Measurements from ENCODE around the gene FBXL7. TPM values are rescaled to one million over a fixed set of nuclear protein-coding genes. Genes with fewer than 3 reads are reported as not detected.

FBXL7 gene
- total and polyA plus RNA-seq, 2 donors (not counting 1 experiment from before 2014, with no cell fraction given), result not detected

- Histone ChIP-seq H3K9ac (ENCODE audit: low read length) (no peak overlapping the region), H3K79me2 (ENCODE audit: control insufficient read depth, insufficient read depth, low read length) (no peaks in the 10 kb centered on the region), H4K20me1 (ENCODE audit: control insufficient read depth, insufficient read depth, low read length, poor library complexity, severe bottlenecking) (no peaks in the 10 kb centered on the region), H3K27ac (ENCODE audit: low read length in 2 of 2) (no peak overlapping the region), H3K4me1 (ENCODE audit: control insufficient read depth in 2 of 2, insufficient read depth in 2 of 2, low read length in 2 of 2) (no peaks in the 10 kb centered on the region), H3K36me3 (replicated peaks in 1 of 2; ENCODE audit: control extremely low read depth in 1 of 2, control insufficient read depth in 1 of 2, extremely low read depth in 1 of 2, insufficient read depth in 2 of 2, low read length in 1 of 2) (no peaks in the 10 kb centered on the region), H3K4me3 (ENCODE audit: control extremely low read depth in 1 of 5, extremely low read depth in 1 of 5, insufficient read depth in 1 of 5, low read depth in 2 of 5, low read length in 4 of 5) (no peak overlapping the region), H3K9me3 (ENCODE audit: control extremely low read depth in 1 of 3, control insufficient read depth in 2 of 3, insufficient read depth in 1 of 3, low read length in 2 of 3) (peaks cover 0 to 3% (median 0%) of the 10 kb centered on the region in 3 donors), H3K27me3 (replicated peaks in 1 of 4; ENCODE audit: control extremely low read depth in 1 of 4, control insufficient read depth in 3 of 4, insufficient read depth in 4 of 4, low read length in 3 of 4) (no peaks in the 10 kb centered on the region), H3K4me2 (replicated peaks; ENCODE audit: low read depth, low read length, poor library complexity, severe bottlenecking) (no peak overlapping the region), H2AFZ (ENCODE audit: insufficient read depth, low read depth, low read length, poor library complexity, severe bottlenecking) (no peak overlapping the region)
- Mint-ChIP-seq H3K4me3 (no peak overlapping the region), H3K4me1 (no peaks in the 10 kb centered on the region), H3K9me3 (ENCODE audit: insufficient read depth) (no peaks in the 10 kb centered on the region), H3K27ac (no peak overlapping the region), H3K27me3 (no peaks in the 10 kb centered on the region)
- DNase-seq (no peak), ATAC-seq (ENCODE audit: low read depth) (no peak)
- POLR2A ChIA-PET, result no interaction called here
- WGBS (ENCODE audit: insufficient coverage), result 0% methylated on average over 1 of the region's 3 CpGs
- intact Hi-C loops (cut with micrococcal nuclease), result no loop called here
- TF ChIP-seq EZH2 (IDR thresholded peaks at IDR 0.05; ENCODE audit: borderline replicate concordance, insufficient read depth, low read depth, low read length, poor library complexity, severe bottlenecking), result no peak
- TF ChIP-seq CTCF (IDR thresholded peaks at IDR 0.05), result peak; percentile 52
- CTCF ChIA-PET, result no interaction called here
These were observed 98.4 kb downstream of the FBXL7 start for GRCh38 chr5:15598294-15598902.

GRCh38 chr5:15600035-15600434 lies 100.1 kb downstream of the FBXL7 start:
- ATAC-seq (ENCODE audit: low read depth) (no peak), DNase-seq (no peak)
- H3K4me1 Mint-ChIP-seq, result no peaks in the 10 kb centered on the region
- H3K9me3 Mint-ChIP-seq (ENCODE audit: insufficient read depth), result no peaks in the 10 kb centered on the region
- ChIA-PET POLR2A (no interaction called here), CTCF (no interaction called here)
- H3K27ac ChIP-seq (ENCODE audit: low read length in 2 of 2), result no peak overlapping the region
- H3K27me3 ChIP-seq (replicated peaks in 1 of 4; ENCODE audit: control extremely low read depth in 1 of 4, control insufficient read depth in 3 of 4, insufficient read depth in 4 of 4, low read length in 3 of 4), result no peaks in the 10 kb centered on the region
- no peaks in the 10 kb centered on the region for H3K79me2 ChIP-seq (ENCODE audit: control insufficient read depth, insufficient read depth, low read length)
- no peaks in the 10 kb centered on the region for H3K36me3 ChIP-seq (replicated peaks in 1 of 2; ENCODE audit: control extremely low read depth in 1 of 2, control insufficient read depth in 1 of 2, extremely low read depth in 1 of 2, insufficient read depth in 2 of 2, low read length in 1 of 2)
- H4K20me1 ChIP-seq (ENCODE audit: control insufficient read depth, insufficient read depth, low read length, poor library complexity, severe bottlenecking), result no peaks in the 10 kb centered on the region
- no peak for TF ChIP-seq CTCF (IDR thresholded peaks at IDR 0.05)
- no peak for TF ChIP-seq EZH2 (IDR thresholded peaks at IDR 0.05; ENCODE audit: borderline replicate concordance, insufficient read depth, low read depth, low read length, poor library complexity, severe bottlenecking)
- H3K4me3 ChIP-seq (ENCODE audit: control extremely low read depth in 1 of 5, extremely low read depth in 1 of 5, insufficient read depth in 1 of 5, low read depth in 2 of 5, low read length in 4 of 5), result no peak overlapping the region
- H3K4me3 Mint-ChIP-seq, result no peak overlapping the region
- WGBS (ENCODE audit: insufficient coverage), result 85% methylated on average over 2 of the region's 4 CpGs
- no peak overlapping the region for H3K4me2 ChIP-seq (replicated peaks; ENCODE audit: low read depth, low read length, poor library complexity, severe bottlenecking)
- peaks cover 0 to 3% (median 0%) of the 10 kb centered on the region in 3 donors for H3K9me3 ChIP-seq (ENCODE audit: control extremely low read depth in 1 of 3, control insufficient read depth in 2 of 3, insufficient read depth in 1 of 3, low read length in 2 of 3)
- H3K9ac ChIP-seq (ENCODE audit: low read length), result no peak overlapping the region
- H3K27ac Mint-ChIP-seq, result no peak overlapping the region
- no peaks in the 10 kb centered on the region for H3K4me1 ChIP-seq (ENCODE audit: control insufficient read depth in 2 of 2, insufficient read depth in 2 of 2, low read length in 2 of 2)
- intact Hi-C loops (cut with micrococcal nuclease), result no loop called here
- no peak overlapping the region for H2AFZ ChIP-seq (ENCODE audit: insufficient read depth, low read depth, low read length, poor library complexity, severe bottlenecking)
- H3K27me3 Mint-ChIP-seq, result no peaks in the 10 kb centered on the region

Data from B cell (primary cell).